COR-L47 (cell line): Measurements from ENCODE around the gene MATN4.

Experiments
- DNase-seq: peaks from one replicate; lab custom pipeline; 2025; lab: John Stamatoyannopoulos, UW

MATN4 gene

DNA sequence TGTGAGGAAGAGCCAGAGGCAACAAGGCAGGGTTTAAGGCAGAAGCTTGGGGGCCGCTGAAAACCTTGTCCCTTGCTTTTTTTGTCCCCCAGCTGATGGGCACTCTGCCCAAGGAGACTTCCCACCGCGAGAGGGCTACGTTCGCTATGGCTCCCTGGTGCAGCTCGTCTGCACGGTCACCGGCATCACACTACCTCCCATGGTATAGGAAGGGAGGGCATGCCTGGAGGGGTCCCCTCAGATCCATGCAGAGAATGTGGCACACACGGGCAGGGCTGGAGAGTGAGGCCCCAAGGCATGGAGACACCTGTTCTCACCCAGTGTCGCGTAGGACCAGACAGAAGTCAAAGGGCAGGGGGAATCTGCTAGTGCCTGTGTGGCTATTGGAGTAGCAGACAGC lies 5.8 kb upstream of the MATN4 start:
- DNase-seq, result no peak

- DNase-seq, result no peak
Observed at GRCh38 chr20:45313065-45313695, 5.1 kb upstream of the MATN4 start.

- no peak for DNase-seq
Observed at GRCh38 chr20:45312241-45312640, 4.1 kb upstream of the MATN4 start.

DNA sequence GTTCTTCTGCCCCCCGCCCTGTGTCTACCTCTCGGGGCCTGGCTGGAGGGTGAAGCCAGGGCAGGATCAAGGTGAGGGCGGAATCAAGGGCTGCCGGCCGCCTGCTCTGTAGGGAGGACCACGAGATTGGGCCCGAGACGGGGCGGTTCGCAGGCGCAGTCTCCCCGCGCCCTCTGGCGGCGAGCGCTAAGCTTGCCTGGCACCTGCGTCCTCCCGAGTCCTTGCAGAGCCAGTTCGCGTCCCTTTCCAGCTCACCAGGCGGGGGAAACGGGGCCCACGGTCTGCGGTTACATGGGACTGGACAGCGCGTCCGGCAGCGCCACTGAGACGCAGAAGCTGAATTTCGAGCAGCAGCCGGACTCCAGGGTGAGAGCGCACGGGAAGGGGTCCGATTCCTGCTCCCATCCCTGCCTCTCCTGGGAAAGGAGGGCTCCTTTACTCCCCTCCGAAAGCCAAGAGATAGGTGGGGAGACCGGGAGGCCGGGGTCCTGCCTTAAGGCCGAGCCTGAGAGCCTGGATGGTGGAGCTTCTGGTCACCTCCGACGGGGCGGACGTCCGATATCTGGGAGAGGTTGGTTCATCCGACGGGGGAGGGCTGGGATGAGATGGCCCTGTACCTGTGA lies 3.6 kb upstream of the MATN4 start:
- peak; percentile 32 for DNase-seq

- DNase-seq, result no peak
Observed at GRCh38 chr20:45309075-45309474, 976 bp upstream of the MATN4 start.

GRCh38 chr20:45307076-45307640 lies 941 bp downstream of the MATN4 start:
- no peak for DNase-seq

DNA sequence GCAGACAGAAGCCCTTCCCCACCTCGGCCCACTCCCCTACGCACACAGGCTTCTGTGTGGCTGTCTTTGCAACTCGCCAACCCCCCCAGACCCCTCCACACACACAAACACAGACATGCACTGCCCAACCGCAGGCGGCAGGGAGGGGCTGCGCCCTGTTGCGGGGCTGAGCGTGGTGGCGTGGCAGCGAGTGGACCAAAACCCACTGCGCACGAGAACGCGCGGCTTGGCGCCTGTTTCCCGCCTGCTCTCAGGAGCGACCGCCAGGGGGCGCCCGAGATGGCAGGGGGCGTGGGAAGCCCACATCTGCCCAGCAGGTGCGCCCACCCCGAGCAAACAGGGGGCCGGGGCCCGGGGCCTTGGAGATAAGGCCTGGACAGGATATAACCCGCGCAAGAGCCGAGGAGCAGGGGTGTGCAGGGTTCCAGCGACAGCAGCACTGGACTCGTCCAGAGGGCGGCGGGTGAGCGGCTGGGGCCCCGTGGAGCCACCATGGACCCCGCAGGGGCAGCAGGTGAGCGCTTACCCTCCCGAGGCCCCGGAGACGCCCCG lies 1.6 kb downstream of the MATN4 start, which contains the start of gene RBPJL:
Gene RBPJL, plus strand, starts transcription at position 410 of the 552 bp plus-strand sequence. Its CDS starts 83 bp downstream, at position 493.
- DNase-seq, result no peak

DNA sequence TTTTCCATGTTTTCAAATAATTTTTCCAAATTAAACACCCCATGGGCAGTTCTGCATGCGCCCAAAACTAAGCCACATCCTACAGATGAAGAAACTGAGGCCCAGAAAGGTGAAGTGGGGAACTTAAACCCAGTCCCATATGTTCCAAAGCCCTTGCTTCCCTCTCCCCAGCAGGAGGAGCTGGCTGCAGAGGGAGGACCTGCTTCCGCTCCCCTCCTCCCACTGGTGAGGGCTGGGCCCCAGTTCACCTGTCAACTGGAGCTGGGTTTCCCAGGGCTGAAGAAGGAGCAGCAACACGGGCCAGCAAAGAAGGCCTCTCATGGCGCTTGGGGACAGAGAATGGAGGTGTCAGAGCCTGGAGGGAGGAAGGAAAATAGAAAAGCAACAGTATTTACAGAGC lies 2.8 kb downstream of the MATN4 start:
- no peak for DNase-seq

DNA sequence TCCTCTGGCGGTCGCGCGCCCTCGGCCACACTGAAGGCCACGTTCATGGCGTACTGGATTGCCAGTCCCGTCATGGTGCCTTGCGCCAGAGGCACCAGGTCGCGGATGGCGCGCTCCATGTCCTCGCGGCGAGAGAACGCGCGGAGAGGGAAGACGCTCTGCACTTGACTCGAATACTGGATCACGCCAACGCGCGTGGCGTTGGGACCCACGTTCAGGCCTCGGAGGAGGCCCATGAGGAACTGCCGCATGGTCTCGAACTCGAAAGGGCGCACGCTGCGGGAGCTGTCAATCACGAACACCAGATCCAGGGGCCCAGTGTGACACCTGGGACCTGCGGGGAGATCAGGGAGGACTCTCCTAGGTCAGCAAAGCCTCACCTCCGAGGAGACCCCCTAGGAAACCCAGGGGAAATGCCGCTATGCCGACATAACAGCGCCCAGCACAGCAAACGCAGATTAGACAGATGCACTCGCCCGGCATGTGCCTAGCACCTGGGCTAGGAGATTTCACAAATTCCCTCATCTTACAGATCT lies 3.6 kb downstream of the MATN4 start:
- no peak for DNase-seq

- no peak for DNase-seq
Observed at GRCh38 chr20:45303586-45304463, 4.3 kb downstream of the MATN4 start.

- DNase-seq, result no peak
Observed at GRCh38 chr20:45301824-45302271, 6.3 kb downstream of the MATN4 start.

DNA sequence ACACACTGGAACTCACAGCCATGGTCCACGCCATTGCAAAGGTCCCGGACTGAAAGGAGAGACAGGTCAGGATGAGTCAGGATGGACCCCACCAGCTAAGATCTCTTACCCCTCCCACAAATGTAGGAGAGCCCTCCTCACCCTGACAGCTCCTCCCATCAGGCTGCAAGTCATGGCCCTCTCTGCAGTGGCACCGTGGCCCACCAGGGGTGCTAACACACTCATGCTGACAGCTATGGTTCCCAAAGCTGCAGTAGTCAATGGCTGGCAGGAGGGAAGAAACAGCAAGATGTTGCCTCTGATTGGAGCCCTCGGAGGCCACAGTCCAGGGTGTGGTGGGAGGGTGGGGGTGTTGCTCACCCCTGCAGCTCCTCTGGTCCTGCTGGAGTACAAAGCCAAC lies 7.1 kb downstream of the MATN4 start:
- peak; percentile 8 for DNase-seq

DNA sequence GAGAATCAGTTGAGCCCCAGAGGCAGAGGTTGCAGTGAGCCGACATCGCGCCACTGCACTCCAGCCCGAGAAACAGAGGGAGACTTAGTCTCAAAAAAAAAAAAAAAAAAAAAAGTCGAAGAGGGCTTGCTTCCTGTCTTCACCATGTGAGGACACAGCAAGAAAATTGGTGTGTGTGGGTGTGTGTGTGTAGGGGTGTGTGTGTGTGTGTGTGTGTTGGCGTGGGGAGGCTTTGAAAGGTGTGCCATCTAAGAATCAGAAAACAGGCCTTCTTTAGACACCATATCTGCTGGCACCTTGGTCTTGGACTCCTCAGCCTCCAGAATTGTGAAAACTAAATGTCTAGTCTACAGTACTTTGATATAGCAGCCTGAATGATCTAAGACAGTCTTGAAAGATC lies 8.3 kb downstream of the MATN4 start:
- no peak for DNase-seq

- DNase-seq, result no peak
Observed at GRCh38 chr20:45297786-45298497, 10.2 kb downstream of the MATN4 start.

DNA sequence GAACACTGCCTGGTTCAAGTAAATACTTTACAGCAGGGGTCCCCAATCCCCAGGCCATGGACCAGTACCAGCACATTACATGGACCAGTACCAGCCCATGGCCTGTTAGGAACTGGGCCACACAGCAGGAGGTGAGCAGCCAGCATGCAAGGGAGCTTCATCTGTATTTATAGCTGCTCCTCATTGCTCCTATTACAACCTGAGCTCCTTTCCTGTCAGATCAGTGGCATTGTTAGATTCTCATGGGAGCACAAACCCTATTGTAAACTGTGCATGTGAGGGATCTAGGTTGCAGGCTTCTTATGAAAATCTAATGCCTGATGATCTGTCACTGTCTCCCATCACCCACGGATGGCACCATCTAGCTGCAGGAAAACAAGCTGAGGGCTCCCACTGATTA lies 13.4 kb downstream of the MATN4 start:
- no peak for DNase-seq

DNA sequence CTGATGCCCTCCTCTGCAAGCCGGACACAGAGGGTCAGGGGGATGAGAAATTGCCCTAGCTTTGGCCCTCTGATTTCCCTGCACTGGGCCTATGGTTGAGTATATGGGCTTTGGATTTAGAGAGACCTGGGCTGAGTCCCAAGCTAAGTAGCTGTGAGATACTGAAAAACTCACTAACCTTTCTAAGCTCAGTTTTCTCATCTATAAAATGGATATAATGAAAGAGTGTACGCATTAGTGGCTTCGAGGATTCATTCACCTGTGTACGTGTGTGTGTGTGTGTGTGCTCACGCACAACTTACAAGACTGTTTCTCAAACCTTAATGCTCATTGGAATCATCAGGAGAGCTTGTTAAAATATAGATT lies 14.1 kb downstream of the MATN4 start:
- DNase-seq, result no peak

DNA sequence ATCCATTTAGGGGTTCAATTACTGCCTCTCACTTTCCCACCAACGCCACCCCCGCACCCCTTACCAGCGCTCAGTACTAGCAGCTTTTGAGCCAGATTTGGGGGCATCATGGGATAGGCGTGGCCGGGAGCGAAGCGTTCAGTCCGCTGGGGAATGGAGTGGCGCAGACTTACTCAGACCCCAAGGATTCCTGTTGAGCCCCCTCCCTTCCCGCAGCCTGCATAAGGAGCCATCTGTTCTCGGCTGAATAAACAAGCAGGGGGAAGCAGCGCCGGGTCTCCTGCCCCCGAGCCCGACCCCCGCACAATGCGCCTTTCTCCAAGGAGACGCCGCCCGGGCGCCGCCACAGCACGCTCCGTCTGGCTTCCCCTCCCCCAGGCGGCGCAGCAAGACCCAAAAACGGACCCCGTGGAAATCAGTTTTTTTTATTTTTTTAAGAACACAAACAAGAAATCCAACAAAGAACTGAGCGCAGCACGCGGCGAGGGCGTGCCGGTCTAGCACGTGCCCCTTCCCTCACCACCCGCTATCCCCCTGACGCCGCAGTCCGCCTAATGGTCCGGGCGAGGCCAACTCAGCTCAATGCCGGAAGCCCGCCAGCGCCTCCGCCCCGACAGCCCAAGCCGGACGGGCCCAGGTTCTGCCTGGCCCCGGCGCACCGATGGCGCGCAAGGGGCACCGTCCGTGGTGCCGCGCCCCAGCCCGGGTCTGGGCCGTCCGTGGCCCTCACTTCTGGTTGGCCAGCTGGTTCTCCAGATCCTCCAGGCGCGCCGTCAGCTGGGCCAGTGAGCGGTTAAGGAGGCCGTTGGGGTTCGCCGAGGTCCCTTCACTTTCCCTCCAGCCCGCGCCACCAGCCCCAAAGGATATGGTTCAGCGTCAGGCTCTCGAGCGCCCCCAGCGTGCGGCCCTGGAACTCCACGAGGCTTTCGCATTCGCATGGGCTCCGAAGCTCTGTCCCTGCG lies 14.8 kb downstream of the MATN4 start:
- DNase-seq, result peak; percentile 81

GRCh38 chr20:45292343-45292742 lies 15.8 kb downstream of the MATN4 start:
- no peak for DNase-seq

- DNase-seq, result no peak
Observed at GRCh38 chr20:45291526-45291925, 16.6 kb downstream of the MATN4 start.

DNA sequence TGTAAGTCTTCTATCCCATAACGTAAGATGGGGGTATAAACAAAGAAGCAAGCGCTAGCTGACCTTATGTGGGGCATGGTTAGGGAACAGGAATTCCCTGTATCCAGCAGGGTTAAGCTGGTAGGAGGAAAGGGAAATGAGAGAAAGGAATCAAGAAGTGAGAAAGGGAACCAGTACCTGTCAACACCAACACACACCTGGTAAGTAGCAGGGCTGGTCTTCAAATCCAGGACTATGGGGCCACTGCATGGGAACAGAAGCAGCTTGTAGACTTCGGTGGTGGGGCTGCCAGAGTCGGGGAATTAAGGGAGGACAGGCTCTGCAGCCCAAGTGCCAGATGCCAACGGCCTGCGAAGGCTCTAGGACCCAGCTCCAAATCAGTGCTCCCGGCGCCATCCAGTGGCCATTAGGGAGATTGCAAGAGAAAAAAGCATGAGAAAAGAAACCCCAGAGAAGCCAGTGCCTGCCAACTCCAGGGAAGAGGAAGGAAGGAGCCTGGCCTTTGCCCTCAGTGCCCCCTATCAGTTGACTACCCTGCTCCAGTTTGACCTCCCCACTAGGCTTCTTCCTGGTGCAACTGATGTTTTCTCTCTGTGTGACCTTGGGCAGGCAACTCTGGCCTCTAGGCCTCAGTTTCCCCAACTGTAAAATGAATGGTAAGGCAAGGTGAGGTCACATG lies 17.3 kb downstream of the MATN4 start:
- DNase-seq, result peak; percentile 68
